ENCODE data around the gene CLEC14A.

CLEC14A gene

DNA sequence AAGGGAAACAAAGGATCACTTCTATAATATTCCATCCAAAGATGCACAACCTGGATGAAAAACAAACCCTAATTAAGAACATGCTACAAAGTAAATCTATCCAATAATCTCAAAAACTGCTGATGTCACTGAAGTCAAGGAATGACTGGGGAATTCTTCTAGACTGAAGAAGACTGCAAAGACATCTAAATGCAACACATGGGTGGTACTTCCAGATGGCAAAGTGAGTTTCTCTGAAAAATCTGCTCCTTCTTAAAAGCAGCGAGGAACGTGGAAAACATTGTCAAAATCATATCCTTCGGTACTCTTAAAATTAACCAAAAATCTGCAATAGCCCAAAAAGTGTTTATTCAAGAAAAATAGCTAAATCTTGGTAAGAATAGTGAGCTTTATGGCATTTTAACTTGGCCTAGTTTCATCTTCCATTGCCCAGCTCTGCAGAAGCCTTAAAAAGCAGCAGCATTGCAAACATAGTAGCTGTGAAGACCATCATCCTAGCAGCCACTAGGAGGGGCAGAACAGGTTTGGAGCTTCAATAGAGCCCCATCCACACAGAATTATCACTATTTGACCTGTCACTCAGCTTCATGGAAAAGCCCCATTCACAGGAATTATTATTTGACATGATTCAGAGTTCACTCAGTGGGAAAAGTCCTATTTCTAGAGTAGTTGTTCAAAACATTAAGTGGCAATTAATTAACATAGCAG is 7.4 kb downstream of the CLEC14A start:
- DNase-seq (ENCODE audit: low read depth in 2 of 2): no peak

DNA sequence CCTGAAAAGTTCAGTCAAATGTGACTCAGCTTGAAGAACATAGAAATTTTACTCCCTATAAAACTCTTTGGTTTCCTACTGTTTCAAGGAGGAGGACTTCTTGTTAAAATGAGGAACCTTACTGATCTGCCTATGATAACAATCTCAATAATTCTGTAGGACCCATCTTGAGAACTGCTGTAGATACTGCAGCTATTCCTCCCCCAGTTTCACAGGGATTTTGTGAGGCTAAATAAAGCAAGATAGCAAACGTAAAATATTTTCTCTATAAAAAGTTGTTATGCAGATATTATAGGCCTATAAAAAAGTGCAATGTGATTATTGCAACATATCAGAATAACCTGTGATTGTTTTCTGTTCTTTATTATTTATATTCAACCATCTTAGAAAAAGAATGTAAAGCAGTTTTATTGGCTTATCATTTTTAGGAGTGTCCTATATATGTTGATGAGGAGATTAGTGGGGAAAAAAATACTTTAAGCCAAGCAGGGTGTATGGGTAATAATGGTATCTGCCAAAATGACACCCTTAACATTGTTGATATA is 12.1 kb downstream of the CLEC14A start:
- DNase-seq (ENCODE audit: low read depth in 2 of 2): no peak

DNA sequence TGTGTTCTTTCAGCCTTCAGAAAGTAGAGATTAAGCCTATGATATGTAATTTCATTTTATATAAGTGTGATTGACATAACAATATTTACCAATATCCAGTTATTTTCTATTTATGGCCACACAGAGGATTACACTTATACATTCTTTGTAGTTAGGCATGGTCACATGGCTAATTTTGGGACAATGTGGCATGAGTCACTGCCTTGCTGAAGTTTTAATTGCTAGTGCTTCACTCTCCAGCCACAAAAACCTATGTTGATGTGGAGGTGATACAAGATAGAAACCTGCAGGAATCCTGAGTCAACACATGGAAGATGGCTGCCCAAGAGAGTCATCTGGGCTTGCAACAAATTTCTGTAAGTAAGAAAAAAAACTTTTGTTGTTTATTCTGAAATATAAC is 17.0 kb downstream of the CLEC14A start:
- DNase-seq (ENCODE audit: low read depth in 2 of 2): no peak

DNA sequence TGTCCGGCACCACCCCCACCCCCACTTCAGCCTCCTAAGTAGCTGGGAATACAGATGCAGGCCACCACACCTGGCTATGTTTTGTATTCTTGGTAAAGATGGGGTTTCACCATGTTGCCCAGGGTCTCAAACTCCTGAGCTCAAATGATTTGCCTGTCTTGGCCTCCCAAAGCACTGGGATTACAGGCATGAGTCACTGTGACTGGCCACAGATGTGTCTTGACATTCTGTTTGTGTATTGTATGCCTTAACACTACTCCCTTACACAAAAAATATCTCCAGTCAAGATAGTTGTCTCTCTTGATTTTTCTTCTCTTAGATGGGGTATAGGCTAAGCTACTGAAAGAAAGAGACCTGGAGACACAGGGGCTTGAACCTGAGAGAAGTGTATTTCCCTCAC is 17.6 kb downstream of the CLEC14A start:
- DNase-seq (ENCODE audit: low read depth in 2 of 2): no peak

DNA sequence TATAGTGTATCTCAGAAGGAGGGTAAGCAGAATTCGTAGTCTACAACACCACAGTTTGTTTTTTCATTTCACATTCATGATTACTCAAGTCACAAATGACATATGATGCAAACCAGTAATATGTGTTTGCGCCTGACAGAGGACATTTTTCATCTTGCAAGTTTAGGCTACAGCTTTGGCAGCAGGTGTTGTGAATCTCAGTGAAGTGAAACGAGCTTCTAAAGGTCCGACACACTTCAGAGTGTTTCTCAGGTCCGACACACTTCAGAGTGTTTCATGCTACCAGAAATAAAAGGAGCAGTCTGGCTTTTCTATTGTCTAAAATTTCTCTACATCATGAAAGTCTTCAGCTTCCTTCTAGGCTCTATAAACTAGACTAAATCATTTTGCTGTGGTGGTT is 22.7 kb downstream of the CLEC14A start:
- DNase-seq (ENCODE audit: low read depth in 2 of 2): no peak

DNA sequence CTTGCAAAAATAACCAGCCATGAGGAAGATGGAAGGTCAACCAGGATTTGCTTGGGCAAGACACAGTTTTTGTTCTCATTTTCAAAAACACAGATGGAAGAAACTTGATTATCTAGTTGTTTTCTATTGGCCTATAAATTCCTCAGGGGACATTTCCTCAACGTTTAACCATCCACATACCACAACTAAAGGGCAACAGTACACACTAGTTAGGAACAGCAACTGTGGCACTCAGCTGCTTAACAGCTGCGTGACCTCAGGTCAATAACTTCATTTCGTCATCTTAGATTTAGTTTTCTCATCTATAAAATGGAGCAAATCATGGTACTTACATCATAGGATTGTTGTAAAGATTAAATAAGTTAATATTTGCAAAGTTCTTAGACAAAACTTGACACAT is 29.5 kb downstream of the CLEC14A start:
- DNase-seq (ENCODE audit: low read depth in 2 of 2): no peak

DNA sequence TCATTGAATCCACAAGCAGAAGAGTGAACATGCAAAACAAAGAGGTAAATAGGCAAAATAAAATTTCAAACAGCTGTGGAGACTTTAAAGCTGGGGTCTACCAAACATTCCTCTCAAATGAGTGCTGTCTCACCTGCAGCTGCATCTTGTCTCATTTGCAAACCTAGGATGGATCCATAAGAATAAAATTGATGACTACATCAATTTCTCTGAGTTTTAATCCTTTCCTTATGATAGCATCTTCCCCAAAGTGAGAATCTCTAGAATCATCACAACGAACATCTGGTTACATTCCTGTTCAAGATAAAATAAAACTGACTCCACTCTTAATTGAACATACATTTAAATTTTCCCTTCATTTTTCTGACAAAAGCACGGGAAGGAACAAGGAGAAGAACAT is 29.9 kb downstream of the CLEC14A start:
- DNase-seq (ENCODE audit: low read depth in 2 of 2): no peak

DNA sequence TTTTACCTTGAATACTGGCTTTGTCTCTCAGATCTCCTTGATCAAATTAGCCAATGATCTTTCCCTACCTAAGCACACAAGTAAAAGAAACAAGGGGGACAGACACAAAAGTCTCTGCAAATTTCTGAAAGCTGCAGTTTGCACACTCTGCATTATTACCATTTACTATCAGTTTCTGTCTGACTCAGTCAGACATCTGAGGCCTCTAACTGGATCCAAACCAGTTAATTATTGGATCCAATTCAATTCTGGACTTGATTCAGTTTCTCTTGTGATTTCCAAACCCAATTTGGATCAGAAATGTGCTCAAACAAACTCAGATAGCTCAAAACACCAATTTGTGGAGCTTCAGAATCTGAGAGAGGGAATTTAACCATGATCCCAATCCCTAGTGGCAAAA is 31.6 kb downstream of the CLEC14A start:
- DNase-seq (ENCODE audit: low read depth in 2 of 2): no peak

DNA sequence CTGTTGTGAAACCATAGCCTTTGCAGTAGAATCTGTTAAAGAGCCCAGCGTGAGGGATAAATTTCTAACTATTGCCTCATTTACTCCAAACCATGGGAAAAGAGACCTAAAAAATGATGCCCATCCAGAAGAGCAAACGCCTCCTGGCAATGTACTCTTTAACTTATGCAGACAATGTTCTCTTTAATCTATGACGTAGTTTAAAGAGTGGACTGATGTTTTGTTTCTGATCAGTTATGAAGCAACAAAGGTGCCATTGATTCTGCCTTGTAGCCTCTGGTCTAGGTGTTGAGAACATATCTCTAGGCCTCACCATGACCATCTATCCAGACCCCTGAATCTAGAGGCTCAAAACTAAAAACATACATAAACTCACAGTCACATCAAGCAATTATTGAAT is 34.8 kb downstream of the CLEC14A start:
- DNase-seq (ENCODE audit: low read depth in 2 of 2): no peak

DNA sequence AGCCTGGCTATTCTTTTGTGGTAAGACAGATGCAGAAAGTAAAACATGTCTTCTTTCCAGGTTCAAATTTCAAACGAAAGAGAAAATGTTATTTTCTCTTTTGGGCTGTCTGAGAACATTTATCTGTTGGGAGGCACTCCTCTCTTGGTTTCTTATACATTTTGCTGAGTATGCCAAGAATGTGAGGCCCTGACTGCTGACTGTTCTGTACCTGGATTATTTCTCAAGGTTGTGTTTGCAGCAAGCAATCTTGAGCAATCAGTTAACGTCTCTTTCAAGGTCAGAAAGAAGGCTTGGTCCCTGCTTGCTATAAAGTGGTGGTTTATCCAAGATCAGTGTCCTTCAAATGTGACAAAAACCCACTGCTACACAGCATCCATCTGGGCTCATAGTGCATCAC is 38.3 kb downstream of the CLEC14A start:
- no peak for DNase-seq (ENCODE audit: low read depth in 2 of 2)

DNA sequence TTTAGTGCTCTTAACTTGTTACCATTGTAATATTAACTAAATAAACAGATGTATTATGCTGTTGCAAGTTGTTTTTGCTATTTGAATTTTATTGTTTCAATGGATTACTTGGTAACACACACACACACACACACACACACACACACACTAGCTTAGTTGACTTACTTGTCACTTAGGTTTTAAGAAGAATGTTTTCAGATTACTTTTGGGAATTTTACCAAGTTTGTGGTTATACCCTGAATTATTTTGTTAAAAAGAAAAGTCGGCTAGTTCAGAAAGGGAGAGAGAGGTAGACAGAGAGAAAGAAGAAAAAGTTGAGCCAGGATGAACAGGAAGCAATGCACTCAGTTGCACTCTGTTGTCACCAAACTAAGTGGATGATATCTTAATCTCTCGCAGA is 42.9 kb downstream of the CLEC14A start:
- DNase-seq (ENCODE audit: low read depth in 2 of 2): no peak

DNA sequence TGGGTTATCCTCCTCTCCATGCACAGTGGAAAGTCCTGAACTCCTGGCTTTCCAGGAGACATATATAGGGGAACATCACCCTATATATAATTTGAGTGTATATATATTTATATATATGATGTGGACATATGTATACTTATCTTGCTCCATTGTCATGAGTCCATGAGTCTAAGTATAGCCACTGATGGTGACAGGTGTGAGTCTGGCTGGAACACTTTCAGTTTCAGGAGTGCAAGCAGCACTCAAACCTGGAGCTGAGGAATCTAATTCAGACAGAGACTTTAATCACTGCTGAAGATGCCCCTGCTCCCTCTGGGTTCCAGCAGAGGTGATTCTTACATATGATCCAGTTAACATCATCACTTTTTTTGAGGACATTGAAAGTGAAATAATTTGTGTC is 43.8 kb downstream of the CLEC14A start:
- no peak for DNase-seq (ENCODE audit: low read depth in 2 of 2)

DNA sequence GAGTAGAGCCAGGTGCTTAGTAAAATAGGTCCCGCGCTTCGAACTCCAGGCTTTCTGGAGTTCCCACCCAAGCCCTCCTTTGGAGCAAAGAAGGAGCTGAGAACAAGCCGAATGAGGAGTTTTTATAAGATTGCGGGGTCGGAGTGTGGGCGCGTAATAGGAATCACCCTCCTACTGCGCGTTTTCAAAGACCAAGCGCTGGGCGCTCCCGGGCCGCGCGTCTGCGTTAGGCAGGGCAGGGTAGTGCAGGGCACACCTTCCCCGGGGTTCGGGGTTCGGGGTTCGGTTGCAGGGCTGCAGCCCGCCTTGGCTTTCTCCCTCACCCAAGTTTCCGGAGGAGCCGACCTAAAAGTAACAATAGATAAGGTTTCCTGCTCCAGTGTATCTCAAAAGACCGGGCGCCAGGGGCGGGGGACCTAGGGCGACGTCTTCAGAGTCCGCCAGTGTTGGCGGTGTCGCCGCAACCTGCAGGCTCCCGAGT is 44.6 kb downstream of the CLEC14A start:
- no peak for DNase-seq (ENCODE audit: low read depth in 2 of 2)

DNA sequence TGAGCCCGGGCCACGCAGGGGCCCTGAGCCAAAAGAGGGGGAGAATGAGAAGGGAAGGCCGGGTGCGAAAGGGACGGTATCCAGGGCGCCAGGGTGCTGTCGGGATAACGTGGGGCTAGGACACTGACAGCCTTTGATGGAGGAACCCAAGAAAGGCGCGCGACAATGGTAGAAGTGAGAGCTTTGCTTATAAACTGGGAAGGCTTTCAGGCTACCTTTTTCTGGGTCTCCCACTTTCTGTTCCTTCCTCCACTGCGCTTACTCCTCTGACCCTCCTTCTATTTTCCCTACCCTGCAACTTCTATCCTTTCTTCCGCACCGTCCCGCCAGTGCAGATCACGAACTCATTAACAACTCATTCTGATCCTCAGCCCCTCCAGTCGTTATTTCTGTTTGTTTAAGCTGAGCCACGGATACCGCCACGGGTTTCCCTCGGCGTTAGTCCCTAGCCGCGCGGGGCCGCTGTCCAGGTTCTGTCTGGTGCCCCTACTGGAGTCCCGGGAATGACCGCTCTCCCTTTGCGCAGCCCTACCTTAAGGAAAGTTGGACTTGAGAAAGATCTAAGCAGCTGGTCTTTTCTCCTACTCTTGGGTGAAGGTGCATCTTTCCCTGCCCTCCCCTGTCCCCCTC is 45.2 kb downstream of the CLEC14A start:
- no peak for DNase-seq (ENCODE audit: low read depth in 2 of 2)

DNA sequence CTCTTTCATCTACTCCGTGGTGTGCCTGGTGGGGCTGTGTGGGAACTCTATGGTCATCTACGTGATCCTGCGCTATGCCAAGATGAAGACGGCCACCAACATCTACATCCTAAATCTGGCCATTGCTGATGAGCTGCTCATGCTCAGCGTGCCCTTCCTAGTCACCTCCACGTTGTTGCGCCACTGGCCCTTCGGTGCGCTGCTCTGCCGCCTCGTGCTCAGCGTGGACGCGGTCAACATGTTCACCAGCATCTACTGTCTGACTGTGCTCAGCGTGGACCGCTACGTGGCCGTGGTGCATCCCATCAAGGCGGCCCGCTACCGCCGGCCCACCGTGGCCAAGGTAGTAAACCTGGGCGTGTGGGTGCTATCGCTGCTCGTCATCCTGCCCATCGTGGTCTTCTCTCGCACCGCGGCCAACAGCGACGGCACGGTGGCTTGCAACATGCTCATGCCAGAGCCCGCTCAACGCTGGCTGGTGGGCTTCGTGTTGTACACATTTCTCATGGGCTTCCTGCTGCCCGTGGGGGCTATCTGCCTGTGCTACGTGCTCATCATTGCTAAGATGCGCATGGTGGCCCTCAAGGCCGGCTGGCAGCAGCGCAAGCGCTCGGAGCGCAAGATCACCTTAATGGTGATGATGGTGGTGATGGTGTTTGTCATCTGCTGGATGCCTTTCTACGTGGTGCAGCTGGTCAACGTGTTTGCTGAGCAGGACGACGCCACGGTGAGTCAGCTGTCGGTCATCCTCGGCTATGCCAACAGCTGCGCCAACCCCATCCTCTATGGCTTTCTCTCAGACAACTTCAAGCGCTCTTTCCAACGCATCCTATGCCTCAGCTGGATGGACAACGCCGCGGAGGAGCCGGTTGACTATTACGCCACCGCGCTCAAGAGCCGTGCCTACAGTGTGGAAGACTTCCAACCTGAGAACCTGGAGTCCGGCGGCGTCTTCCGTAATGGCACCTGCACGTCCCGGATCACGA is 46.0 kb downstream of the CLEC14A start:
- no peak for DNase-seq (ENCODE audit: low read depth in 2 of 2)

DNA sequence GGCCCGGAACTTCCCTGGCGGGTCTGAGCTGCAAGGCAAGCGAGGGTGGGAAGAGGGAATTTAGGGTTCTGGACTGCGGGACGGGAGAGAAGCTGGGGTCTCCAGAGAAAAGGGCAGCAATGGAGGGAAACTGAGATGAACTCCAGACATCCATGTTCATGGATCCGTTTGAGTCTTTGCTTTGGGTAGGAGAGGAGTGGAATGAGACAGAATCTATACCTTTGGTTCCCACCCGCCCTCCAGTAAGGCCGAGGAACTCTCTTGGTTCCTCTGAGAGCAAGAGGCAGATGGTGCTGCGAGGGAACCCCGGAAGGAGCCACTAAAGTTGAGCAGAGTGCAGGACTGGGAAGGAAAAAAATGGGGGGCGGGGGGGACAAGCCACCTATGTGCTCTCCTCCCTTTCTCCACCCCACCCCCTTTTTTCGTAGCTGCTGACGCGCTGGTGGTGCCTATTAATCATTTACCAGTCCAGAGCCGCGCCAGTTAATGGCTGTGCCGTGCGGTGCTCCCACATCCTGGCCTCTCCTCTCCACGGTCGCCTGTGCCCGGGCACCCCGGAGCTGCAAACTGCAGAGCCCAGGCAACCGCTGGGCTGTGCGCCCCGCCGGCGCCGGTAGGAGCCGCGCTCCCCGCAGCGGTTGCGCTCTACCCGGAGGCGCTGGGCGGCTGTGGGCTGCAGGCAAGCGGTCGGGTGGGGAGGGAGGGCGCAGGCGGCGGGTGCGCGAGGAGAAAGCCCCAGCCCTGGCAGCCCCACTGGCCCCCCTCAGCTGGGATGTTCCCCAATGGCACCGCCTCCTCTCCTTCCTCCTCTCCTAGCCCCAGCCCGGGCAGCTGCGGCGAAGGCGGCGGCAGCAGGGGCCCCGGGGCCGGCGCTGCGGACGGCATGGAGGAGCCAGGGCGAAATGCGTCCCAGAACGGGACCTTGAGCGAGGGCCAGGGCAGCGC is 47.0 kb downstream of the CLEC14A start:
- no peak for DNase-seq (ENCODE audit: low read depth in 2 of 2)

DNA sequence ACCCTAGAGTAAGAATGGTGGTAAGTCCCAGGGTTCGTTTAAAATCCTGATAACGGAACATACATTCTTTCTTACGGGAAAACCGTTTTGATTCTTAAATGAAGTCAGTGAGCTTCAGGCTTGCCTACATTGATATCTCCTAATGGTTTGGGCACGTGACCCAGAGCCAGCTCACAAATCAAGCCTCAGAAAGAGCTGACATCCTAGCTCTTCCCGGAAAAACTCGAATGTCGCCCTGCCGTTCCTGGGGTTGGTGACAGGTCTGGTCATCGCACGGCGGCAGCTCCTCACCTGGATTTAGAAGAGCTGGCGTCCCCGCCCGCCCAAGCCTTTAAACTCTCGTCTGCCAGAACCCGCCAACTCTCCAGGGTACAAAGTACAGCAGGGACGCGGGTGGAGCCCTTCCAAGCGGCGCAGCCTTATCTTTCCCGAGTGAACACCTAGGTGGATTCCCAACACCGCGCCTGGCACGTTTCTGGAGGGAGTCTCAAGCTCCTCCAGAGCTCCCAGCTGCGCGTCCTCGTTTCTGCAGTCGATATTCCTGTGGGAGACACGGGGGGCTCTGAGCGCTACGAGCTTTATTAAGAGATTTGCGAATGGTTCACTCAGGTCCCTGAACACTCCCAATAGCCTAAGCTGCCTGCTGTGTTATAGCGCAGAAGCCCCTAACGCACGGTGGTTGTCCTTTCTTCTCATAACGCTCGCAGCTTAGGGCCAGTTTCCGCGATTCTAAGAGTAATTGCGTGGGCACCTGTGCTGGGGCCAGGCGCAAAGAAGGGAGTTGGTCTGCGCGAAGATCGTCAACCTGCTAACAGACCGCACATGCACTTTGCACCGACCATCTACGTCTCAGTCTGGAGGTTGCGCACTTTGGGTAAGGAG is 47.9 kb downstream of the CLEC14A start, which contains the start of gene SSTR1:
TSS of gene SSTR1 (plus strand) at position 169 of the 882 bp plus-strand sequence. CDS start 1,486 bp downstream, outside the sequence.
- no peak for DNase-seq (ENCODE audit: low read depth in 2 of 2)

DNA sequence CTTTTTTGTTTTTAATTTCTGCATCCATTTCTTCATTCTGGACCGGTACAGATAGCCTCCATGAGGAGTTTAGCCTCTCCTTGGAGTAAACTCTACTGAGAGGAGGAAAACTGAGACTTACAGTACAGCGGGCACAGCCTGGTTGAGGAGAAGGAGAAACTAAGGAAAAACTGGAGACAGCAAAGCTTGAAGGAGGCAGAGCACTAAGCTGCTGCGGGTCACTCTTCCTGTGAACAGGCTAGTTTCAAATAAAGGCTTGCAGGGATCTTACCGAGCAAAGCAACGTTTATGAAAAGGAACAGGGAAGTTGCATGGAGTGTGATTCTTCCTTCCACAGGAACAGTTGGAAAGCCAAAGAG is 48.5 kb downstream of the CLEC14A start:
- no peak for DNase-seq (ENCODE audit: low read depth in 2 of 2)

DNA sequence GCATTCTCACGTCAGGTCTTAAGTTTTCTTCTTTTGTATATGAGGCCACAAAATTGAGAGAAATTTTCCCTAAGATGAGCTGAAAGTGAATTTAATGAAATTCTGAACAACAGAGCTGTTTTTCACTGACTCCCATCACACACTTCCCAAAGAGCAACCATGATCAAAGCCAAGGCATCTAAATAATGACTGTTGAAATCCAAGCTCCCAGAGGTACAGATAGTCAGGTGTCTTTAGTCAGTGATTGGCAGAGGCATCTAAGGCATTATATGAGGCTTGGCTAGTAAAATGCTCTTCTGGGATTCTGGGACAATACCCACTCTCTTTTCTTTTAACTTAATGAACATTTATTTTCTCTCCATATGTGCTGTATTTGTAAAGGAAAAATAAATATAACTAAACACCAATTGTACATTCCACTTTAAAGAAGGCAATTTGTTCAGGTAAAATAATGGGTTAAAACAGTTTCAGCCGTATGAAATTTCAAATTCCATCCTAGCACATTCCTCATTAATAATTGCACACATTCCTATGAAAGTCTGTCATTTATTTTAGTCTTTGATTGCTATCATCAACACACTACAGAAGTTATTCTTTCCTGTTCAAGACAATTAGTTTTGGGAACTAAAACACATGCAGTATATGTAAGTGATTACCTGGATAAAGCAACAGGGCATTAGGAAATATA is 49.1 kb downstream of the CLEC14A start:
- DNase-seq (ENCODE audit: low read depth in 2 of 2): no peak

Measured in stimulated activated CD4-positive, alpha-beta T cell treated with anti-CD3 and anti-CD28 coated beads, Interleukin-4, amount 100 ng/mL, for 48 hours (primary cell).